Liver (tissue), 9 donors: ENCODE data around the gene PDLIM4. TPM values are rescaled to one million over a fixed set of nuclear protein-coding genes. Genes with fewer than 3 reads are reported as not detected.
A peak's percentile ranks its signal among the peaks of the same experiment; 100 is the strongest.

Source experiments
- DNase-seq: peaks from one replicate; pipeline ENCODE4 v3.0.0-alpha.2; 2017; ENCODE audit warnings: low spot score
- H3K27ac ChIP-seq, 2 donors: one replicate each; pipeline ENCODE4 v1.7.0; 2013; ENCODE audit warnings: inconsistent platforms in 2 of 2, low read length in 2 of 2, control low read depth in 1 of 2, low read depth in 1 of 2, mild to moderate bottlenecking in 1 of 2
- H3K27me3 ChIP-seq, 4 donors: one replicate each; pipeline versions ENCODE4 v1.6.1 to v1.7.0; 2013; ENCODE audit warnings: low read length in 3 of 4, inconsistent platforms in 1 of 4, mild to moderate bottlenecking in 1 of 4, moderate library complexity in 1 of 4; ENCODE audit not compliant: control insufficient read depth in 4 of 4, insufficient read depth in 4 of 4
- H3K36me3 ChIP-seq, 4 donors: one replicate each; pipeline versions ENCODE4 v1.6.1 to v1.7.0; 2013; ENCODE audit warnings: low read length in 3 of 4, mild to moderate bottlenecking in 3 of 4, low read depth in 1 of 4, moderate library complexity in 1 of 4; ENCODE audit not compliant: control insufficient read depth in 4 of 4, insufficient read depth in 3 of 4
- H3K4me1 ChIP-seq, 4 donors: one replicate each; pipeline versions ENCODE4 v1.6.1 to v1.7.0; 2013; ENCODE audit warnings: low read length in 3 of 4, mild to moderate bottlenecking in 3 of 4, moderate library complexity in 1 of 4; ENCODE audit not compliant: control insufficient read depth in 4 of 4, insufficient read depth in 4 of 4
- H3K4me3 ChIP-seq, 3 donors: one replicate each; pipeline versions ENCODE4 v1.6.1 to v1.7.0; 2013; ENCODE audit warnings: low read length in 3 of 3, control low read depth in 1 of 3, low read depth in 1 of 3, mild to moderate bottlenecking in 1 of 3
- H3K9ac ChIP-seq, 2 donors: one replicate each; pipeline ENCODE4 v1.7.0; 2013; ENCODE audit warnings: low read length in 2 of 2, mild to moderate bottlenecking in 2 of 2, moderate library complexity in 2 of 2, control low read depth in 1 of 2, low read depth in 1 of 2
- H3K9me3 ChIP-seq, 4 donors: one replicate each; pipeline versions ENCODE4 v1.6.1 to v1.7.0; 2013; ENCODE audit warnings: low read length in 3 of 4; ENCODE audit not compliant: control insufficient read depth in 4 of 4
- EGR1 ChIP-seq, 2 donors: IDR thresholded peaks; 2 replicates each; pipeline ENCODE4 v1.6.1; 2016 to 2018; ENCODE audit warnings: antibody characterized with exemption in 2 of 2, low read depth in 2 of 2
- FOXA1 ChIP-seq: IDR thresholded peaks from 2 replicates; pipeline ENCODE4 v1.6.1; 2016; ENCODE audit warnings: antibody characterized with exemption
- FOXA2 ChIP-seq: IDR thresholded peaks from 2 replicates; pipeline ENCODE4 v1.6.1; 2016; ENCODE audit warnings: antibody characterized with exemption
- GABPA ChIP-seq, 2 donors: IDR thresholded peaks in 1 of 2; conservative IDR thresholded peaks in 1 of 2; 2 replicates each; pipeline ENCODE4 v1.6.1; 2016; ENCODE audit warnings: antibody characterized with exemption in 2 of 2, mild to moderate bottlenecking in 1 of 2, moderate library complexity in 1 of 2
- JUND ChIP-seq, 2 donors: IDR thresholded peaks; 2 replicates each; pipeline ENCODE4 v1.6.1; 2016; ENCODE audit warnings: antibody characterized with exemption in 2 of 2
- MAX ChIP-seq: IDR thresholded peaks from 2 replicates; pipeline ENCODE4 v1.6.1; 2016; ENCODE audit warnings: antibody characterized with exemption
- NR2F2 ChIP-seq: IDR thresholded peaks from 2 replicates; pipeline ENCODE4 v1.6.1; 2016; ENCODE audit warnings: antibody characterized with exemption
- RAD21 ChIP-seq, 2 donors: IDR thresholded peaks; 2 replicates each; pipeline ENCODE4 v1.6.1; 2016; ENCODE audit warnings: antibody characterized with exemption in 2 of 2, mild to moderate bottlenecking in 2 of 2
- RXRA ChIP-seq, 2 donors: IDR thresholded peaks; 2 replicates each; pipeline ENCODE4 v1.6.1; 2017 to 2018; ENCODE audit warnings: antibody characterized with exemption in 2 of 2, mild to moderate bottlenecking in 1 of 2
- SP1 ChIP-seq: IDR thresholded peaks from 2 replicates; pipeline ENCODE4 v1.6.1; 2018; ENCODE audit warnings: antibody characterized with exemption, mild to moderate bottlenecking
- TAF1 ChIP-seq: conservative IDR thresholded peaks from 2 replicates; pipeline ENCODE4 v1.6.1; 2016; ENCODE audit warnings: antibody characterized with exemption, mild to moderate bottlenecking
- YY1 ChIP-seq: IDR thresholded peaks from 2 replicates; pipeline ENCODE4 v1.6.1; 2016; ENCODE audit warnings: antibody characterized with exemption, mild to moderate bottlenecking
- WGBS: extraction: QIAGEN DNeasy Blood & Tissue Kit; methylation state at CpG from one replicate; pipeline ENCODE4 v1.1.7; 2013; 5-methylcytosine and 5-hydroxymethylcytosine counted together
- polyA plus RNA-seq, 2 donors: library from polyadenylated mRNA; stranded (reverse) in 1 of 2; unstranded in 1 of 2; fragments of 200-250 nt in 1 of 2; fragments of >200 nt in 1 of 2; fragmentation: Nextera tagmentation in 1 of 2; extraction: Ambion mirVana in 1 of 2; gene quantifications; one replicate each; pipeline versions ENCODE4 v1.2.1 to v1.2.3, GENCODE V29; 2013 to 2015
- total RNA-seq, 2 donors: library from RNA; depleted of rRNA; stranded (reverse); fragments of >200 nt; gene quantifications; one replicate each; pipeline ENCODE4 v1.2.3, GENCODE V29; 2014
- TF ChIP-seq, protein P1 (sequence below): IDR thresholded peaks from 2 replicates; pipeline ENCODE4 v1.6.1; 2016; ENCODE audit warnings: antibody characterized with exemption, mild to moderate bottlenecking
- TF ChIP-seq, protein P2 (sequence below): IDR thresholded peaks from 2 replicates; pipeline ENCODE4 v1.6.1; 2016; ENCODE audit warnings: antibody characterized with exemption
- TF ChIP-seq, protein P3 (sequence below): IDR thresholded peaks from 2 replicates; pipeline ENCODE4 v1.6.1; 2016; ENCODE audit warnings: antibody characterized with exemption
- donor health status: healthy.
- donor health status: healthy.
- donor health status: healthy.
- donor health status: healthy.
- donor health status: healthy.

Gene PDLIM4
- total and polyA plus RNA-seq, 4 donors: 0.25 to 0.93 (median 0.65) TPM

DNA sequence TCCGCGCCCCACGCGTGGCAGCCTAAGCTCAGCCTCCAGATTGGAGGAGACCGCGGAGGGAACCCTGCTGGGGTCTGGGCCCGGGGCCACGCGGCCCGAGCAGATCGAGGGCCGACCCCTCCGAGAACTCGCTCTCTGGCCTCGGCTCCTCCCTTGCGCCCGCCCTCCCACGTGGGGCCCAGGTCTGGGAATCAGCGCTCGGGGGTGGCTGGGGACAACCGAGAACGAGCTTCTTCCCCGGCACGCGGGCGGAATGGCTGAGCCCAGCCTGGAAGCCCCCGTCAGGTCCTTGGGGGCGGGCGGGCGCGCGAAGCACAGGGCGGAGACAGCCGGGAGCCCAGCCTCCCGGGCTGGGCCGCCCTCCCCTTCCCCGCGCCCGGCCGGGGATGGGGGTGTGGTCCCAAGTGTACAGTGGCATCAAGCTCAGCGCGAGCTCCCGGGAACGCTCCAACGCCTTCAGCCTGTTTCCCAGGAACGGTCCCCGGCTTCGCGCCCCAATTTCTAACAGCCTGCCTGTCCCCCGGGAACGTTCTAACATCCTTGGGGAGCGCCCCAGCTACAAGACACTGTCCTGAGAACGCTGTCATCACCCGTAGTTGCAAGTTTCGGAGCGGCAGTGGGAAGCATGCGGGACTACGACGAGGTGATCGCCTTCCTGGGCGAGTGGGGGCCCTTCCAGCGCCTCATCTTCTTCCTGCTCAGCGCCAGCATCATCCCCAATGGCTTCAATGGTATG lies 36.7 kb downstream of the PDLIM4 start, which contains the start of gene SLC22A4:
Gene SLC22A4, plus strand, starts transcription at position 403 of the 736 bp plus-strand sequence. Its CDS starts 223 bp downstream, at position 626.
- WGBS: under 1% methylated on average over 63 of the region's 63 CpGs

GRCh38 chr5:132294728-132295504 lies 37.4 kb downstream of the PDLIM4 start:
- WGBS: 10% methylated on average over 50 of the region's 50 CpGs
- peak overlapping the region; percentile 92 for H3K27ac ChIP-seq
- peaks cover 5 to 18% (median 12%) of the 10 kb centered on the region in 4 donors for H3K4me1 ChIP-seq
- H3K9ac ChIP-seq: peak overlapping the region in 1 of 2 donors; percentile 86
- H3K4me3 ChIP-seq: peak overlapping the region; percentile 46 to 75 (median 64)
- H3K9me3 ChIP-seq: no peaks in the 10 kb centered on the region
- no peaks in the 10 kb centered on the region for H3K36me3 ChIP-seq
- DNase-seq: peak; percentile 80
- no peaks in the 10 kb centered on the region for H3K27me3 ChIP-seq
- TF ChIP-seq TAF1 (no peak), FOXA1 (no peak), SP1 (no peak), YY1 (no peak), NR2F2 (no peak), FOXA2 (no peak), RXRA (IDR thresholded peaks at IDR 0.05) (no peak), MAX (no peak), RAD21 (IDR thresholded peaks at IDR 0.05) (no peak), EGR1 (IDR thresholded peaks at IDR 0.05; ENCODE audit: low read depth in 2 of 2) (no peak), GABPA (IDR thresholded peaks at IDR 0.05 in 1 of 2, conservative IDR thresholded peaks at IDR 0.05 in 1 of 2) (no peak)
- TF ChIP-seq, protein P1, sequence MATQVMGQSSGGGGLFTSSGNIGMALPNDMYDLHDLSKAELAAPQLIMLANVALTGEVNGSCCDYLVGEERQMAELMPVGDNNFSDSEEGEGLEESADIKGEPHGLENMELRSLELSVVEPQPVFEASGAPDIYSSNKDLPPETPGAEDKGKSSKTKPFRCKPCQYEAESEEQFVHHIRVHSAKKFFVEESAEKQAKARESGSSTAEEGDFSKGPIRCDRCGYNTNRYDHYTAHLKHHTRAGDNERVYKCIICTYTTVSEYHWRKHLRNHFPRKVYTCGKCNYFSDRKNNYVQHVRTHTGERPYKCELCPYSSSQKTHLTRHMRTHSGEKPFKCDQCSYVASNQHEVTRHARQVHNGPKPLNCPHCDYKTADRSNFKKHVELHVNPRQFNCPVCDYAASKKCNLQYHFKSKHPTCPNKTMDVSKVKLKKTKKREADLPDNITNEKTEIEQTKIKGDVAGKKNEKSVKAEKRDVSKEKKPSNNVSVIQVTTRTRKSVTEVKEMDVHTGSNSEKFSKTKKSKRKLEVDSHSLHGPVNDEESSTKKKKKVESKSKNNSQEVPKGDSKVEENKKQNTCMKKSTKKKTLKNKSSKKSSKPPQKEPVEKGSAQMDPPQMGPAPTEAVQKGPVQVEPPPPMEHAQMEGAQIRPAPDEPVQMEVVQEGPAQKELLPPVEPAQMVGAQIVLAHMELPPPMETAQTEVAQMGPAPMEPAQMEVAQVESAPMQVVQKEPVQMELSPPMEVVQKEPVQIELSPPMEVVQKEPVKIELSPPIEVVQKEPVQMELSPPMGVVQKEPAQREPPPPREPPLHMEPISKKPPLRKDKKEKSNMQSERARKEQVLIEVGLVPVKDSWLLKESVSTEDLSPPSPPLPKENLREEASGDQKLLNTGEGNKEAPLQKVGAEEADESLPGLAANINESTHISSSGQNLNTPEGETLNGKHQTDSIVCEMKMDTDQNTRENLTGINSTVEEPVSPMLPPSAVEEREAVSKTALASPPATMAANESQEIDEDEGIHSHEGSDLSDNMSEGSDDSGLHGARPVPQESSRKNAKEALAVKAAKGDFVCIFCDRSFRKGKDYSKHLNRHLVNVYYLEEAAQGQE: no peak
- TF ChIP-seq, protein P2, sequence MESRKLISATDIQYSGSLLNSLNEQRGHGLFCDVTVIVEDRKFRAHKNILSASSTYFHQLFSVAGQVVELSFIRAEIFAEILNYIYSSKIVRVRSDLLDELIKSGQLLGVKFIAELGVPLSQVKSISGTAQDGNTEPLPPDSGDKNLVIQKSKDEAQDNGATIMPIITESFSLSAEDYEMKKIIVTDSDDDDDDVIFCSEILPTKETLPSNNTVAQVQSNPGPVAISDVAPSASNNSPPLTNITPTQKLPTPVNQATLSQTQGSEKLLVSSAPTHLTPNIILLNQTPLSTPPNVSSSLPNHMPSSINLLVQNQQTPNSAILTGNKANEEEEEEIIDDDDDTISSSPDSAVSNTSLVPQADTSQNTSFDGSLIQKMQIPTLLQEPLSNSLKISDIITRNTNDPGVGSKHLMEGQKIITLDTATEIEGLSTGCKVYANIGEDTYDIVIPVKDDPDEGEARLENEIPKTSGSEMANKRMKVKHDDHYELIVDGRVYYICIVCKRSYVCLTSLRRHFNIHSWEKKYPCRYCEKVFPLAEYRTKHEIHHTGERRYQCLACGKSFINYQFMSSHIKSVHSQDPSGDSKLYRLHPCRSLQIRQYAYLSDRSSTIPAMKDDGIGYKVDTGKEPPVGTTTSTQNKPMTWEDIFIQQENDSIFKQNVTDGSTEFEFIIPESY: no peak

More for the DNA sequence above, 36.7 kb downstream of the PDLIM4 start, which contains the start of gene SLC22A4:
- H3K36me3 ChIP-seq: no peaks in the 10 kb centered on the region
- peak within 1 kb of the TSS; percentile 46 to 75 (median 64) for H3K4me3 ChIP-seq
- no peaks in the 10 kb centered on the region for H3K9me3 ChIP-seq
- no peaks in the 10 kb centered on the region for H3K27me3 ChIP-seq
- TF ChIP-seq SP1 (peak; percentile 48), YY1 (no peak), MAX (peak; percentile 50), GABPA (IDR thresholded peaks at IDR 0.05 in 1 of 2, conservative IDR thresholded peaks at IDR 0.05 in 1 of 2) (no peak), FOXA2 (no peak), FOXA1 (no peak), EGR1 (IDR thresholded peaks at IDR 0.05; ENCODE audit: low read depth in 2 of 2) (no peak), RXRA (IDR thresholded peaks at IDR 0.05) (peak in 1 of 2 donors; percentile 37), TAF1 (no peak), JUND (IDR thresholded peaks at IDR 0.05) (no peak)
- TF ChIP-seq, protein P3, sequence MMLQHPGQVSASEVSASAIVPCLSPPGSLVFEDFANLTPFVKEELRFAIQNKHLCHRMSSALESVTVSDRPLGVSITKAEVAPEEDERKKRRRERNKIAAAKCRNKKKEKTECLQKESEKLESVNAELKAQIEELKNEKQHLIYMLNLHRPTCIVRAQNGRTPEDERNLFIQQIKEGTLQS: no peak
- TF ChIP-seq, protein P1: peak; percentile 26
- peak; percentile 90 for DNase-seq
- H3K4me1 ChIP-seq: peaks cover 5 to 18% (median 12%) of the 10 kb centered on the region in 4 donors
- peak within 1 kb of the TSS; percentile 86 to 92 for H3K9ac ChIP-seq
- peak within 1 kb of the TSS; percentile 92 for H3K27ac ChIP-seq
